Fibroblast of mammary gland (primary cell): Measurements from ENCODE around the gene SNCG.

Experiments used
- DNase-seq: peaks from one replicate; pipeline ENCODE4 v3.0.0-alpha.2; 2010; ENCODE audit warnings: low read depth
- H3K4me3 ChIP-seq: 2 replicates; pipeline ENCODE4 v1.5.1; 2011; ENCODE audit warnings: low read depth, mild to moderate bottlenecking, low read length, moderate library complexity; ENCODE audit not compliant: control insufficient read depth
- CTCF ChIP-seq: conservative IDR thresholded peaks from 2 replicates; pipeline ENCODE4 v1.5.1; 2011; ENCODE audit warnings: low read depth, low read length, inconsistent platforms; ENCODE audit not compliant: control insufficient read depth, insufficient read depth

Gene SNCG

GRCh38 chr10:86941426-86941825 lies 17.0 kb upstream of the SNCG start:
- TF ChIP-seq CTCF: no peak
- DNase-seq: no peak
- H3K4me3 ChIP-seq: no peak overlapping the region

GRCh38 chr10:86941991-86942421 lies 16.4 kb upstream of the SNCG start:
- no peak for TF ChIP-seq CTCF
- no peak overlapping the region for H3K4me3 ChIP-seq
- DNase-seq: no peak

GRCh38 chr10:86942441-86943315 lies 15.7 kb upstream of the SNCG start:
- no peak overlapping the region for H3K4me3 ChIP-seq
- DNase-seq: no peak
- no peak for TF ChIP-seq CTCF

GRCh38 chr10:86943316-86944030 lies 14.9 kb upstream of the SNCG start:
- DNase-seq: no peak
- H3K4me3 ChIP-seq: no peak overlapping the region
- no peak for TF ChIP-seq CTCF

- no peak overlapping the region for H3K4me3 ChIP-seq
- DNase-seq: no peak
- TF ChIP-seq CTCF: no peak
Measured at GRCh38 chr10:86944031-86944419, 14.4 kb upstream of the SNCG start.

GRCh38 chr10:86944471-86944870 lies 13.9 kb upstream of the SNCG start:
- no peak for TF ChIP-seq CTCF
- DNase-seq: peak; percentile 48
- no peak overlapping the region for H3K4me3 ChIP-seq
